SH-SY5Y (cell line): ENCODE data around the gene NFS1.

Experiments used
- GATA2 ChIP-seq: IDR thresholded peaks from 2 replicates; pipeline ENCODE4 v1.6.1; 2011; ENCODE audit warnings: mild to moderate bottlenecking, low read depth, low read length
- GATA3 ChIP-seq: IDR thresholded peaks from 2 replicates; pipeline ENCODE4 v1.6.1; 2011; ENCODE audit warnings: low read depth, mild to moderate bottlenecking, low read length, moderate library complexity

The NFS1 gene

DNA sequence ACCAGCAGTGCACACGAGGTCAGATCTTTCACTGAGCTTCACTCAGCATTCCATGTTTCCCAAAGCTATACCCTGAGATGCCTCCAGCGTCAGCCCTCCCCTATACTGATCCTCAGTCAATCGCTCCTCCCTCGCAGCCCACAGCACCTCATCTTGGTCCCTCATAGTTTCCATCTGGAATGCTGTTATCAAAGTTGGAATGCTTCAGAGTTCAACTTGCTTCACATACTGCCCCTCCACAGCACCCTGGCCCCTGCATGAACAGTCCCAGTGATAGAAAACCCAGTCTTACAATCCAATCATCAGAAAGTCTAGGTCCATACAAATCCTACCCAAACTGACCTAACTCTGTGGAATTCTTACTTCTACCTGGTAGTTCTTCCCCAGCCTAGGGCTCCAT, 63.5 kb downstream of the NFS1 start:
- no peak for TF ChIP-seq GATA2
- TF ChIP-seq GATA3: no peak

- no peak for TF ChIP-seq GATA3
- TF ChIP-seq GATA2: no peak
Observed at GRCh38 chr20:35632539-35633115, 66.5 kb downstream of the NFS1 start.

DNA sequence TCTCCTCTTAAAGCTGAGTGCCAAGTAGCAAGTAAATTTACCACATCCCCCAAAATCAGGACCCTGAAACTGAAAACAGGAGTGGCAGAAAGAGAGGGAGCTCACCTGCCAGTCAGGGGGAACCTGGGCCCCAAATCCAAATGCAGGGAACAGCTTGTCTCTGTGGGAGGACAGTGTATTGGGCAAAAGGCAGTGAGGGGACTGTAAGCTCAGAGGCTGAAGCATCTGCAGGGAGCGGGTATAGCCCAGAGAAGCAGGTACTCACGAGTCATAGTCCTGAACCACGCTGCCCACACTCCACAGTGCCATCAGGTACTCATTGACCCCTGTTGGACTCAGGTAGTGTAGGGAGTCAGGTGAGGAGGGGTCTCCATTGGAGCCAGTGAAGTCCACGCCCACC, 68.5 kb downstream of the NFS1 start:
- TF ChIP-seq GATA2 (no peak), GATA3 (no peak)

DNA sequence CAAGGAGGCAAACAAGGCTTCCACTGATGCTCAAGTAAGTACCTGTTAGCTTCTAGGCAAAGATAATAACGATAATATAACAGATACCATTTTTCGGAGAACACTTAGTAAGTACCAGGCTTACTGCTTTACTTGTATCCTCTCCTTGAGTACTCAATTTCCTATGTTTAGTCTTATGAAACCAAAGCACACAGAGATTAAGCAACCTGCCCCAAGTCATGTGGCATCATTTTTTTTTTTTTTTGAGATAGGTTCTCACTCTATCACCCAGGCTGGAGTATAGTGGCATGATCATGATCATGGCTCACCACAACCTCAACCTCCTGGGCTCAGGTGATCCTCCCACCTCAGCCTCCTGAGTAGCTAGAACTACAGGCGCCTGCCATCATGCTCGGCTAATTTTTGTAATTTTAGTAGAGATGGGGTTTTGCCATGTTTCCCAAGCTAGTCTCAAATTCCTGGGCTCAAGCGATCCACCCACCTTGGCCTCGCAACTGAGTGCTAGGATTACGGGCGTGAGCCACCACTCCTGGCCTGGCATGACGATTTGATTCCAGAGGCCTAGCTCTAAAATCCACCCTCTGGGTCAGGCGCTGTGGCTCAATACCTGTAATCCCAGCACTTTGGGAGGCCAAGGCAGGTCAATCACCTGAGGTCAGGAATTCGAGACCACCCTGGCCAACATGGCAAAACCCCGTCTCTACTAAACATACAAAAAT, 69.6 kb downstream of the NFS1 start:
- TF ChIP-seq GATA3 (no peak), GATA2 (no peak)

- TF ChIP-seq GATA3 (no peak), GATA2 (no peak)
Observed at GRCh38 chr20:35627121-35627520, 72.0 kb downstream of the NFS1 start.

DNA sequence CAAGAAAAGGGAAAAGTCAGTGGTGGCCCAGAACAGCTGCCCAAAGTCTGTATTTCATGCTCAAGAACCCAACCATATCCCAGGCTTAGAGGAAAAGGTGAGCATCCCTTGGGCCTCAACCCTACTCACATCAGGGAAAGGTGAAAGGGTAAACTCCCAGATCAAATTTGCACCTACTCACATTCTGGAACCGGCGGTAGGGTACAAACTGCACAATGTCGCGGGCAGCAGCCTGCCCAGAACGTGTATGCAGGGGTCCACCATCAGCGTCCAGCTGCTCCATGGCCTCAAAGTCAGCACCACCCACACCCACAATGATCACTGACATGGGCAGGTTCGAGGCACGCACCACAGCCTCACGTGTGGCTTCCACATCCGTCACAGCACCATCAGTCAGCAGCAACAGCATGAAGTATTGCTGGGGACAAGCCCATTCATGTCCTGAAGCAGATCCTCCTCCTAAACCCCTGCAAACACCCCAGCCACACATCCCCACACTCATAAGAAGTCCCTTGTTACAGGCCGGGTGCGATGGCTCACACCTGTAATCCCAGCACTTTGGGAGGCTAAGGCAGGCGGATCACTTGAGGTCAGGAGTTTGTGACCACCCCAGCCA, 72.7 kb downstream of the NFS1 start:
- TF ChIP-seq GATA3 (no peak), GATA2 (no peak)

- TF ChIP-seq GATA2: no peak
- TF ChIP-seq GATA3: no peak
Observed at GRCh38 chr20:35625584-35626385, 73.4 kb downstream of the NFS1 start.

DNA sequence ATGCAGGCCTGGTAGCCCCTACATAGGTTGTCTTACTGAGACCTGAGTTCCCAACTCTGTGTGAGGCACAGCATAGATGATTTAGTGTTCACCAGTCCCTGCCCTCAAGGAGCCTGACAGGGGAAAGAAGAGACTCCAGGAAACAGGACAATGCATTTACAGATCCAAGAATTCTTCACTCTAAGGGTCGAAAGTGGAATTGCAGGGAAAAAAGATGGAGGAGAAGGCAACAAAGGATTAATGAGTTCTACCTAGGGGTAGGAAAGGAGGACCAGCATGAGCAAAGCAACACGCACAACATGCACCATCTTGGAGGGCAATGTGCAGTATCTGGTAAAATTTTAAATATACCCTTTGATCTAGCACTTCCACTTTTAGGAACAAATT, 77.6 kb downstream of the NFS1 start:
- TF ChIP-seq GATA2 (no peak), GATA3 (no peak)

DNA sequence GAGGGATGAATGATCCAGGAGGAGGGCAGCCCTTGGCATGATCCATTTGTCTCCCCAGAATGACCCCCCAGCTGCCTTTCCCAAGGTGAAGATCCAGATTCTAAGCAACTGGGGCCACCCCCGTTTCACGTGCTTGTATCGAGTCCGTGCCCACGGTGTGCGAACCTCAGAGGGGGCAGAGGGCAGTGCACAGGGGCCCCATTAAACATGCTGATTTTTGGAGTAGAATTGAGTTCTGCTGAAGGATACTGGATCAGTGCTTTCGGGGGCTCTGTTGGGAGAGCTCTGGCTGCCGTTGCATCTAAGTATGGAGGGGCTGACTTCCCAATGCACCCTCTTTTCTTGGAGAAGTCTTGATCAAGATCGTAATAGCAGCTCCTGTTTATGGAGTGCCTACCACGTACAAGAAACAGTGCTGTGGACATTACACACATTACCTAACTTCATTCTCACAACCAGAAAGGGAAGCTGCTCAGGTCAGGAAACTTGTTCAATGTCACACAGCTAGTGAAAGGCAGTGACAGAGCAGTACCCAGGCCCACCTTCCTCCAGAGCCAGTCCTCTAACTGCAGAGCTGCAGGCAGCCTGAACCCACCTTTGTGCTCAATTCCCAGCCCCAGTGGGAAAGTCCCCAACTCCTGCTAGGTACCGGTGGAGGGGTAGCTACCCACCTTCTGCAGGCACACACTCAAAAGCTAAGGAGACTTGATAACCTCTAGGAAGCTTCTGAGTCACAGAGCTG, 78.2 kb downstream of the NFS1 start:
- no peak for TF ChIP-seq GATA2
- no peak for TF ChIP-seq GATA3

DNA sequence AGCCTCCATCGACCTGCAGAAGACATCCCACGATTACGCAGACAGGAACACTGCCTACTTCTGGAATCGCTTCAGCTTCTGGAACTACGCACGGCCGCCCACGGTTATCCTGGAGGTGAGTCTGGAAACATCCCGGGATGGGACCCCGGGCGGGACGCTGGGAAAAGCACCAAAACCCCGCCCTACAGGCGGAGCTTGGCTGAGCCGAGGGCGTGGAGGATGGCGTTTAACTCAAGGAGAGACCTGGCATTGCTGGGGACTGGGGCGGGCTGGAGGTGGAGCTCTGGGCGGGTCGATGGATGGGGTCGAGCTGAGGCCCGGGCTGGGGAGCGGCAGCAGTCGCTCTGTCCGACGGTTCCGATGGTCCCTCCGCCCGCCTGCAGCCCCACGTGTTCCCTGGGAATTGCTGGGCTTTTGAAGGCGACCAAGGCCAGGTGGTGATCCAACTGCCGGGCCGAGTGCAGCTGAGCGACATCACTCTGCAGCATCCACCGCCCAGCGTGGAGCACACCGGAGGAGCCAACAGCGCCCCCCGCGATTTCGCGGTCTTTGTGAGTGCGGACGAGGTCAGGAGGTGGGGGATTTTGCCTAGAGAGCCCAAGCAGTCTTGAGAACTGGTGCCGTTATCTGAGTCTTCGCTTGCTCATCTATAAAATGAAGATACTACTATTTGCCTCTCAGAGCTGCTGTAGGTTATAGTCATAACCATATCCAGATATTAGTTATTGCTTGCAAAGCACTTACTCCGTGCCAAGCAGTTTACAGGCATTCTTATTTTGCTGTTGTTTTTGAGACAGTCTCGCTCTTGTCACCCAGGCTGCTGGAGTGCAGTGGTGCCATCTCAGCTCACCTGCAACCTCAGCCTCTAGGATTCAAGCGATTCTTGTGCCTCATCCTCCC, 79.7 kb downstream of the NFS1 start:
- TF ChIP-seq GATA3: no peak
- no peak for TF ChIP-seq GATA2

DNA sequence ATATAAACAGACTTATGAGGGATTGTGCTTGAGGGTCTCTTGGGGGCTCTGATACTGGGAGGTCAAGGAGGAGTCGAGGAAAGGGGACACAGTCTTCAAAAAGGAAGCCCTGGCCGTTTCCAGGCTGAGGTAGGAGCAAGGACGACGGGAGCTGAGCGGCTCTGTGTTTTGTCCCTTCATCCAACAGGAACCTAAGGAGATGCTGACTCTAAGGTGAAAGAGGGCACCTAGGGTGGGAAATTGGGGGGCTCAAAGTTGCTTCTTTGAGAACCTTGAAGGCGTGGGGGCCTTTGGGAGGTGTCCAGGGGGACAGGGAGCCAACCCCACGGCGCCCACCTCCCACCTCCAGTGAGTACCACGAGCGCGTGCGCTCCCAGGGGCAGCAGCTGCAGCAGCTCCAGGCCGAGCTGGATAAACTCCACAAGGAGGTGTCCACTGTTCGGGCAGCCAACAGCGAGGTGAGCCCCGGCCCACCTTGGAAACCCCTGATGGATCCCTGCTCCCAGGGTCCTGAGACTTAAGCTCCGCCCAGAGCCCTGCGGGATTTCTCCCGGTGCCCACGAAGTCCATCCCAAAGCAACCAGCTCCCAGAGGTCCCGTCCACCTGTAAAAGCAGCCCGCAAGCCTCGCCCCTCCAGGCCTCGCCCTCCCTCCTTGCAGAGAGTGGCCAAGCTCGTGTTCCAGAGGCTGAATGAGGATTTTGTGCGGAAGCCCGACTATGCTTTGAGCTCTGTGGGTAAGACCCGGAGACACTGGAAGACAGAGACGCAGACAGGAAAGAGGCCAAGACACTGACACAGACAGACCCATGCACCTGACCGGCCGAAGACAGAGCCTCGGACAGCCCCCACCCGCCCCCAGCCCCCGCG, 80.7 kb downstream of the NFS1 start:
- no peak for TF ChIP-seq GATA2
- no peak for TF ChIP-seq GATA3
